PC-9 (cell line): ENCODE results near the gene GLI1. TPM values are rescaled to one million over a fixed set of nuclear protein-coding genes. Genes with fewer than 3 reads are reported as not detected.
"Not testable (repeated sequence)": the region's sequence is repeated elsewhere in the genome, so short reads cannot be mapped to it uniquely, and the experiment has no call there.

Experiments
- BruUV-seq: library from RNA; stranded (reverse); fragments of 400-500 nt; replicated peaks from 2 replicates; lab custom pipeline; 2021; lab: Mats Ljungman, UMichigan
- CTCF ChIA-PET: fragments of 300-600 bp; sonication (Branson Sonifier 250); formaldehyde crosslinking; loops from one replicate; lab custom pipeline; 2022; ENCODE audit warnings: antibody characterized with exemption; lab: Charles Lee
- POLR2A ChIA-PET: fragments of 300-600 bp; sonication (Branson Sonifier 250); formaldehyde crosslinking; loops from one replicate; lab custom pipeline; 2022; ENCODE audit warnings: antibody characterized with exemption; ENCODE audit not compliant: unreplicated experiment; lab: Charles Lee
- DNase-seq, 2 experiments: peaks; one replicate each; pipeline versions ENCODE4 v3.0.0 to v3.0.0-alpha.2; 2015 to 2022; ENCODE audit warnings: mixed read lengths in 1 of 2
- H2AFZ ChIP-seq: fragments of 200-600 bp; sonication (generic); 2 replicates; pipeline ENCODE4 v1.8.1; 2017; ENCODE audit warnings: antibody characterized with exemption
- H3F3A ChIP-seq: fragments of 200-600 bp; sonication (generic); 2 replicates; pipeline ENCODE4 v1.8.1; 2017; ENCODE audit warnings: antibody characterized with exemption, mild to moderate bottlenecking, low read depth; ENCODE audit not compliant: insufficient read depth
- H3K27ac ChIP-seq: fragments of 200-600 bp; sonication (generic); 2 replicates; pipeline ENCODE4 v1.6.1; 2016; ENCODE audit warnings: mixed run types
- H3K27me3 ChIP-seq: fragments of 200-600 bp; sonication (generic); 2 replicates; pipeline ENCODE4 v1.6.1; 2016; ENCODE audit warnings: low read depth, mixed run types; ENCODE audit not compliant: insufficient read depth
- H3K36me3 ChIP-seq: fragments of 200-600 bp; sonication (generic); 2 replicates; pipeline ENCODE4 v1.6.1; 2016; ENCODE audit warnings: low read depth, mixed run types
- H3K4me1 ChIP-seq: fragments of 200-600 bp; sonication (generic); replicated peaks from 2 replicates; pipeline ENCODE4 v1.6.1; 2016; ENCODE audit warnings: mixed run types; ENCODE audit not compliant: insufficient read depth
- H3K4me2 ChIP-seq: fragments of 200-600 bp; sonication (generic); 2 replicates; pipeline ENCODE4 v1.6.1; 2017; ENCODE audit warnings: mixed run types
- H3K4me3 ChIP-seq: fragments of 200-600 bp; sonication (generic); 2 replicates; pipeline ENCODE4 v1.6.1; 2016; ENCODE audit warnings: mixed run types
- H3K79me2 ChIP-seq: fragments of 200-600 bp; sonication (generic); 2 replicates; pipeline ENCODE4 v1.6.1; 2017; ENCODE audit warnings: low read depth, mixed run types
- H3K9me2 ChIP-seq: fragments of 200-600 bp; sonication (generic); 2 replicates; pipeline ENCODE4 v1.8.1; 2017; ENCODE audit warnings: mild to moderate bottlenecking; ENCODE audit not compliant: insufficient read depth
- H3K9me3 ChIP-seq: fragments of 200-600 bp; sonication (generic); 2 replicates; pipeline ENCODE4 v1.8.1; 2016; ENCODE audit warnings: low read depth; ENCODE audit not compliant: insufficient read depth
- H4K20me1 ChIP-seq: fragments of 200-600 bp; sonication (generic); 2 replicates; pipeline ENCODE4 v1.8.1; 2017; ENCODE audit not compliant: insufficient read depth
- CTCF ChIP-seq: fragments of 200-600 bp; sonication (generic); conservative IDR thresholded peaks from 2 replicates; pipeline ENCODE4 v1.6.1; 2017; ENCODE audit warnings: mixed run types, antibody characterized with exemption, mild to moderate bottlenecking, moderate library complexity
- EZH2 ChIP-seq: fragments of 200-600 bp; sonication (generic); IDR thresholded peaks from 2 replicates; pipeline ENCODE4 v1.8.0; 2017; ENCODE audit warnings: antibody characterized with exemption, low read depth
- intact Hi-C: fragments of 100-400 bp; cut with micrococcal nuclease; formaldehyde crosslinking; loops from one replicate; pipeline ENCODE4 v1.10.0; 2022; ENCODE audit not compliant: unreplicated experiment
- total RNA-seq: library from RNA; stranded (reverse); gene quantifications from 2 replicates; pipeline ENCODE4 v1.2.3, GENCODE V29; 2021

GLI1 gene
- total RNA-seq, 1 experiment from 2014 or later = not detected

GRCh38 chr12:57498571-57498970 is 39.0 kb downstream of the GLI1 start:
- Histone ChIP-seq H3K4me2 (no peak overlapping the region), H4K20me1 (peaks cover 57% of the 10 kb centered on the region), H3K36me3 (peaks cover 44% of the 10 kb centered on the region), H3K4me1 (no peaks in the 10 kb centered on the region), H3K9me2 (no peaks in the 10 kb centered on the region), H3K27ac (no peak overlapping the region), H2AFZ (no peak overlapping the region), H3K9me3 (no peaks in the 10 kb centered on the region), H3K4me3 (no peak overlapping the region), H3F3A (peaks cover 9% of the 10 kb centered on the region; the same call in 1 of the 2 replicates), H3K27me3 (no peaks in the 10 kb centered on the region), H3K79me2 (0 out of 2 replicates have a peak, but pooled peaks cover 4% of the 10 kb centered on the region)
- DNase-seq = no peak
- ChIA-PET CTCF (no interaction called here), POLR2A (no interaction called here)
- TF ChIP-seq CTCF = no peak
- TF ChIP-seq EZH2 = no peak
- intact Hi-C loops = no loop called here
- no TSS peak for BruUV-seq

- CTCF ChIA-PET = no interaction called here
These were observed 40.6 kb downstream of the GLI1 start for GRCh38 chr12:57500213-57500612.

DNA sequence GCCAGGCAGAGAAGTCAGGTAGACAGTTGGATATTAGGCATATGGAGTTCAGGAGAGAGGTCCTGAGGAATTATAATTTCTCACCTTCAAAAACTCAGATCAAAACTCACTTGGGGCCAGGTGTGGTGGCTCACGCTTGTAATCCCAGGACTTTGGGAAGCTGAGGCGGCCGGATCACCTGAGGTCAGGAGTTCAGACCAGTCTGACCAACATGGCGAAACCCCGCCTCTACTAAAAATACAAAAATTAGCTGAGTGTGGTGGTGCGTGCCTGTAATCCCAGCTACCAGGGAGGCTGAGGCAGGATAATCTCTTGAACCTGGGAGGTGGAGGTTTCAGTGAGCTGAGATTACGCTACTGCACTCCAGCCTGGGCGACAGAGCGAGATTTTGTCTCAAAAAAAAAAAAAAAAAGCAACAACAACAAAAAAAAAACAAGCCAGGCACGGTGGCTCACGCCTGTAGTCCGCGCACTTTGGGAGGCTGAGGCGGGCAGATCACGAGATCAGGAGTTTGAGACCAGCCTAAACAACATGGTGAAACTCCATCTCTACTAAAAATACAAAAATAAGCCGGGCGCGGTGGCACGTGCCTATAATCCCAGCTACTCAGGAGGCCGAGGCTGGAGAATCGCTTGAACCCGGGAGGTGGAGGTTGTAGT is 42.9 kb downstream of the GLI1 start:
- H3K4me1 ChIP-seq, H3K9me3 ChIP-seq, H3K27ac ChIP-seq, CTCF ChIA-PET, H3K9me2 ChIP-seq, H2AFZ ChIP-seq, BruUV-seq, H3K27me3 ChIP-seq, H3F3A ChIP-seq, intact Hi-C loops, H3K79me2 ChIP-seq, H3K4me3 ChIP-seq, DNase-seq, H3K4me2 ChIP-seq: not testable (repeated sequence)
- Histone ChIP-seq H3K36me3 (peaks cover 52% of the 10 kb centered on the region), H4K20me1 (peaks cover 59% of the 10 kb centered on the region)
- POLR2A ChIA-PET = interaction anchor here (0.6 kb wide), 1 partner anchor 12 kb away, joined by 7 read pairs; no protein-coding TSS in a partner anchor

More at GRCh38 chr12:57500213-57500612, 40.6 kb downstream of the GLI1 start:
- Histone ChIP-seq H3K4me2 (no peak overlapping the region), H3F3A (peaks cover 9% of the 10 kb centered on the region; the same call in 1 of the 2 replicates), H3K79me2 (0 out of 2 replicates have a peak, but pooled peaks cover 4% of the 10 kb centered on the region), H3K4me3 (no peak overlapping the region), H3K27ac (no peak overlapping the region), H3K4me1 (no peaks in the 10 kb centered on the region), H2AFZ (no peak overlapping the region), H3K9me3 (no peaks in the 10 kb centered on the region), H4K20me1 (peaks cover 57% of the 10 kb centered on the region), H3K36me3 (peaks cover 47% of the 10 kb centered on the region), H3K9me2 (no peaks in the 10 kb centered on the region), H3K27me3 (no peaks in the 10 kb centered on the region)
- POLR2A ChIA-PET = no interaction called here
- TF ChIP-seq CTCF (no peak), EZH2 (no peak)
- BruUV-seq = no TSS peak
- intact Hi-C loops = no loop called here
- DNase-seq = no peak

DNA sequence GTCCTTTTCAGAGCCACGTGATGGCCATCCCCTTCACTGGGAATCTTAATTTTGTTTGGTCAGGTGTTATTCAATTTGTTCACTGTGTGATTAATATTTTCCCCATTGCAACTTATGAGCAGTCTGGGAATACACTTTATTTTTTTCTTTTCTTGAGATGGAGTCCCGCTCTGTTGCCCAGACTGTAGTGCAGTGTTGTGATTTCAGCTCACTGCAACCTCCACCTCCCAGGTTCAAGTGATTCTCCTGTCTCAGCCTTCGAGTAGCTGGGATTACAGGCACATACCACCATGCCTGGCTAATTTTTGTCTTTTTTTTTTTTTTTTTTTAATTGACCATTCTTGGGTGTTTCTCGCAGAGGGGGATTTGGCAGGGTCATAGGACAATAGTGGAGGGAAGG is 47.0 kb downstream of the GLI1 start:
- not testable (repeated sequence) for BruUV-seq

GRCh38 chr12:57507796-57508195 is 48.2 kb downstream of the GLI1 start:
- peaks cover 30% of the 10 kb centered on the region for H3F3A ChIP-seq
- H3K27ac ChIP-seq, DNase-seq, H3K4me1 ChIP-seq, POLR2A ChIA-PET, H3K9me2 ChIP-seq, H3K4me3 ChIP-seq, H3K4me2 ChIP-seq, BruUV-seq, intact Hi-C loops, H3K9me3 ChIP-seq, CTCF ChIA-PET, H3K27me3 ChIP-seq, H2AFZ ChIP-seq, H3K79me2 ChIP-seq: not testable (repeated sequence)
- peaks cover 53% of the 10 kb centered on the region for H4K20me1 ChIP-seq
- peaks cover 28% of the 10 kb centered on the region for H3K36me3 ChIP-seq

More for the DNA sequence above, 47.0 kb downstream of the GLI1 start:
- peaks cover 19% of the 10 kb centered on the region for H3F3A ChIP-seq
- H3K27ac ChIP-seq, H3K79me2 ChIP-seq, intact Hi-C loops, H3K4me2 ChIP-seq, H3K4me1 ChIP-seq, H3K27me3 ChIP-seq, CTCF ChIA-PET, POLR2A ChIA-PET, H3K9me2 ChIP-seq, DNase-seq, H3K9me3 ChIP-seq, H2AFZ ChIP-seq, H3K4me3 ChIP-seq: not testable (repeated sequence)
- H4K20me1 ChIP-seq = peaks cover 48% of the 10 kb centered on the region
- peaks cover 26% of the 10 kb centered on the region for H3K36me3 ChIP-seq
